ENCODE results near the gene ZBTB1. TPM values are rescaled to one million over a fixed set of nuclear protein-coding genes. Genes with fewer than 3 reads are reported as not detected.
"Not testable (repeated sequence)": the region's sequence is repeated elsewhere in the genome, so short reads cannot be mapped to it uniquely, and the experiment has no call there.

Gene ZBTB1
- total RNA-seq, 2 donors from 2014 or later = 18.5 to 21.2 TPM

GRCh38 chr14:64549016-64549415 is 44.4 kb downstream of the ZBTB1 start:
- Histone ChIP-seq H3K4me1 (peaks cover 0 to 14% of the 10 kb centered on the region in 2 donors), H3K27ac (no peak overlapping the region), H3K27me3 (no peaks in the 10 kb centered on the region), H3K4me3 (no peak overlapping the region), H3K9me3 (no peaks in the 10 kb centered on the region), H3K36me3 (no peaks in the 10 kb centered on the region)
- DNase-seq (ENCODE audit: low spot score) = no peak
- TF ChIP-seq CTCF (IDR thresholded peaks at IDR 0.05) = no peak

- no peaks in the 10 kb centered on the region for H3K36me3 ChIP-seq
- no peak within 1 kb of the TSS for H3K27ac ChIP-seq
- peaks cover 0 to 14% of the 10 kb centered on the region in 2 donors for H3K4me1 ChIP-seq
- no peak for TF ChIP-seq CTCF (IDR thresholded peaks at IDR 0.05)
- no peaks in the 10 kb centered on the region for H3K27me3 ChIP-seq
- peak within 1 kb of the TSS; percentile 30 to 47 for H3K4me3 ChIP-seq
- no peaks in the 10 kb centered on the region for H3K9me3 ChIP-seq
- DNase-seq (ENCODE audit: low spot score) = peak; percentile 64
These were observed 45.4 kb downstream of the ZBTB1 start, which contains the start of gene PPP1R36 for GRCh38 chr14:64549791-64550620. Gene PPP1R36 (plus strand): TSS chr14:64549961. CDS start chr14:64549998, 37 bp downstream.

- H3K4me3 ChIP-seq = no peak overlapping the region
- H3K4me1 ChIP-seq = peaks cover 0 to 14% of the 10 kb centered on the region in 2 donors
- no peaks in the 10 kb centered on the region for H3K36me3 ChIP-seq
- no peaks in the 10 kb centered on the region for H3K9me3 ChIP-seq
- H3K27me3 ChIP-seq = no peaks in the 10 kb centered on the region
- TF ChIP-seq CTCF (IDR thresholded peaks at IDR 0.05) = no peak
- no peak overlapping the region for H3K27ac ChIP-seq
- DNase-seq (ENCODE audit: low spot score) = no peak
These were observed 46.2 kb downstream of the ZBTB1 start for GRCh38 chr14:64550621-64551333.

GRCh38 chr14:64554556-64554955 is 50.0 kb downstream of the ZBTB1 start:
- Histone ChIP-seq H3K27me3 (no peaks in the 10 kb centered on the region), H3K27ac (no peak overlapping the region)
- DNase-seq (ENCODE audit: low spot score) = no peak

GRCh38 chr14:64556526-64556925 is 52.0 kb downstream of the ZBTB1 start:
- Histone ChIP-seq H3K9me3 (no peaks in the 10 kb centered on the region), H3K27ac (no peak overlapping the region), H3K27me3 (no peaks in the 10 kb centered on the region), H3K4me1 (no peaks in the 10 kb centered on the region), H3K4me3 (no peak overlapping the region), H3K36me3 (no peaks in the 10 kb centered on the region)
- no peak for DNase-seq (ENCODE audit: low spot score)
- no peak for TF ChIP-seq CTCF (IDR thresholded peaks at IDR 0.05)

More at GRCh38 chr14:64554556-64554955, 50.0 kb downstream of the ZBTB1 start:
- no peaks in the 10 kb centered on the region for H3K36me3 ChIP-seq
- H3K9me3 ChIP-seq = no peaks in the 10 kb centered on the region
- H3K4me3 ChIP-seq = no peak overlapping the region
- no peak for TF ChIP-seq CTCF (IDR thresholded peaks at IDR 0.05)
- H3K4me1 ChIP-seq = peaks cover 0 to 10% of the 10 kb centered on the region in 2 donors

GRCh38 chr14:64558216-64558615 is 53.6 kb downstream of the ZBTB1 start:
- H3K27me3 ChIP-seq; H3K36me3 ChIP-seq; DNase-seq (ENCODE audit: low spot score); H3K9me3 ChIP-seq; H3K4me3 ChIP-seq; H3K27ac ChIP-seq; H3K4me1 ChIP-seq: not testable (repeated sequence)

Measured in right atrium auricular region (tissue), 2 donors.